Measurements from ENCODE around the gene SIRT2.
"Not testable (repeated sequence)": the region's sequence is repeated elsewhere in the genome, so short reads cannot be mapped to it uniquely, and the experiment has no call there.

The SIRT2 gene

DNA sequence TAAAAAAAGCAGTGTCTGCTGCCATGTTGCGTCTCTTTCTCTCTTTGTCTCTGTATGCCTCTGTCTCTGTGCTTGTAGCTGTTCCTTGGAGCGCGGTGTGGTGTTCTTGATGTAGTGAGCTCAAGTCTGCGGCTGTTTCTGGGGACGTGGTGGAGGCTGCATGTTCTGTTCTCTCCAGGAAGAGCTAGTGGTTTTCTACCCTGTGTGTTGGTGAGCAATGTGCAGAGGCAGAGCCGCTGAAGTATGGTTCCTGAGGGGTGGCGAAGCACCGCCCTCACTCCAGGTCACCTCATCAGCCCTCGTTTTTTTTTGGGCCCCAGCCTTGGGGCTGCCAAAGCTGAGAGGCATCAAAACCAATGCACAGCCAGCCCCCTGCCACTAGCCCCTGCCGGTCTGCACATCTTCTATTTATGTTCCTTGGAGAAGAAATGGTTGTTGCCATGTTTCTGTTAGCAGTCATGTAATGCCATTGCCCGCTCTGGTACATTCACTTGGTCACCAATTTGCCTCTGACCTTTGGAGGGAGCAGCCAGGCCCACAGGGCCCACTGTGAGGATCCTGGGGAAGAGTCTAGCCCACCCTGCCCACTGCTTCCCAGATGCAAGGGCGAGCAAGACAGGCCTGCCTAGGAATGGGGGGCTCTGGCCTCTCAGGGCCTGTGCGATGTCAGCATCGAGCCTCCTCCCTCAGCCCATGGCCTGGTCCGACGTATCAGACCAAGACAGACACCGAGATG is 56.8 kb downstream of the SIRT2 start:
- DNase-seq: no peak

DNA sequence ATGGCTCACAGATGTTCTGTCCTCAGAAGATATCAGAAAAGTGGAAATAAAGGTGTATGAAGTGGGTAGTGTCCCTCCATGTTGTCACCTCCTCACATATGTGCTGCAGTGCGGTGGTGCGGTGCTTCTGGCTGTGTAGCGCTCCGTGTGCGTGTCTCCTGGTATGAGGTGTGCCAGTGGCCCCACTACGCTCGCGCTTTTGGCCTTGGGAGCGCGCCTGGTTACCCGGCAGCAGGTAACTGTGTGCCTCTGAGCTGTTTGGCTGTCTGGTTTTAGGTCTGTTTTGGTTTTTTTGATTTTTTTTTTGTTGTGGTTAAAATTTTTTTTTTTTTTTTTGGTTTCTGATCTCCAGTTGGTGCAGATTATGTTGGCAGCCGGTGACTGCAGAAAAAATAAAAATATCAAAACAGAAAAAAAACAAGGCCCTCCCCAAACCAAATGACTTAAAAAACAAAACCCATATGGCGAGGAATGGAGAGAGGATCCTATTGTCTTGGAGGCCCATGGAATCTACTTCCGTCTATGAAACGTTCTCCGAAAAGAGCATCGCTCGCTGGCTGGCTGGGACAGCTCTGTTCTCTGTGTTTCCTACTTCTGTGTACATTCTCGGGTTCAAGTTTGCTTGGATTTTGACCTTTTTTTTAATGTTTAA is 57.5 kb downstream of the SIRT2 start:
- DNase-seq: no peak

DNA sequence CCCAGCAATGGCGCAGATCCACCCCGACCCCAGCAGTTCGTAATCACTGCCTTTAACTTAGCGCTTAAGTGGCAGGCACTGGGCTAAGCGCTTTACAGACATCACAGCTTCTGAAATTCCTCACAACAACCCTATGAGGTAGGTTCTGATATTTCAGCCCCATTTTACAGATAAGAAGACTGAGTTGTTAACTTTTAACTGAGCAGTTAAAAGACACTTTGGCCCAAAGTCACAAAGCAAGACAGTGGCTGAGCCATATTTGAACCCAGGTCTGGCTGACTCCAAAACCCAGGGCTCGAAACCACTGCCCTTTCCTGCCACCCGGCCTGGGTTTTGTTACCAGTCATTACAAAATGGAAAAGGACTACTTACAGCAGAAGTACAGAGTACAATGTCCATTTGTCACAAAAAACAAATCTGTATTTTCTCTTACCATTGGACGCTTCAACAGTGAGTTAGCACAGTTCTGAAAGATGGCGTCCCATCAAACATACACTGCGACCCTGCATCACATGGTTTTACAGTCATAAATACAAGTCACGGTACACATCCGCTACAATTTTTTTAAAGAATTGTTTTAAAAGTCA is 58.1 kb downstream of the SIRT2 start:
- no peak for DNase-seq

DNA sequence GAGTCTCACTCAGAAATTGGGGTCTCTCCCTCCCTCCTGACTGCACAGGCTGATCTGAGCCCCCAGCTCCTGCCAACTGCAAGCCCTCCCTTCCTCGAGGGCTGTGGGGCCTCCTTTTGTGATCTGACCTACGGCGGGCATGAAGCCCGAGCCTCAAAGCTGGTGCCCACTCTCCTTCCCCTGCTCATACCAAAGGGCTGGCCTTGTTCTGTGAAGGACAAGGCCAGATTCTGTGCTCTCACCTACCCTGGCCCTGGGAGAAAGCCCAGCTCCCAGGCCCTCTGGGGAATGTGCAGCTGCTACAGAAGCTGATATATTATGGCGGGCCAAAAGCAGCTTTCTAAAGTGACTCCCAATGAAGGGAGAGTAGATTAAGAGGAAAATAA is 58.8 kb downstream of the SIRT2 start:
- DNase-seq: no peak

DNA sequence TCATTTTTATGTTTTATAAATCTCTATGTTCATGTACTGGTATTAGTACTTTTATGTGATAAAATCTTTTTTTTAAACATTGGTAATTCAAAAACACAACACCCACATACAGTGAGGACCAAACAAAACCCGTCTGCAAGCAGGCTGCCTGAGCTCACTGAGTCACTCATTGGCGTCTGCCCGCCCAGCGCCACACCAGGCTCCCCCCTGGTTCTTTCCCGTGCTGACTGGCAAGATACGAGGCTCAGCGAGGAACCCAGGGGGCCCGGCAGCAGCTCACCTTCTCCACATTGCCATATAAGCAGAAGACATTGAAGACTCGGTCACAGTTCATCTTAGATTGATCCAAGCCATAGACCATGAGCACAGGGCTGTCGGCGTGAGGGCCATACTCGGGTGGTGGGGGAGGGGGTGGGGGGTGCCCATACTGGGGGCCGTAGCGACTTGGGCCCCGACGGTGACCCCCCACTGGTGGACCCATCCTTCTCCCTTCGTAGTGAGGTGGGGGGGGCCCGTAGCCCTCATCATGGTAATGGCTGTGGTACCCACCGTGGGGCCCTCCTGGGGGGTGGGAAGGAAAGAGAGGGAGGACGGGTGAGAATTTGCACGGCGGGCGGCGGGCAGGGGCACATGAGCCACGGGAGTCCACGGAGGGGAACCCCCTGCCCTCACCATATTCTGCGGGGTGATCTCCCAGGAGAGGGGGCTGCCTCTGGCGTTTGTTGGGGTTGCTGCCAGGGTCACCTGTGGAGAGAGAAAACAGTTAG is 59.4 kb downstream of the SIRT2 start:
- no peak for DNase-seq

DNA sequence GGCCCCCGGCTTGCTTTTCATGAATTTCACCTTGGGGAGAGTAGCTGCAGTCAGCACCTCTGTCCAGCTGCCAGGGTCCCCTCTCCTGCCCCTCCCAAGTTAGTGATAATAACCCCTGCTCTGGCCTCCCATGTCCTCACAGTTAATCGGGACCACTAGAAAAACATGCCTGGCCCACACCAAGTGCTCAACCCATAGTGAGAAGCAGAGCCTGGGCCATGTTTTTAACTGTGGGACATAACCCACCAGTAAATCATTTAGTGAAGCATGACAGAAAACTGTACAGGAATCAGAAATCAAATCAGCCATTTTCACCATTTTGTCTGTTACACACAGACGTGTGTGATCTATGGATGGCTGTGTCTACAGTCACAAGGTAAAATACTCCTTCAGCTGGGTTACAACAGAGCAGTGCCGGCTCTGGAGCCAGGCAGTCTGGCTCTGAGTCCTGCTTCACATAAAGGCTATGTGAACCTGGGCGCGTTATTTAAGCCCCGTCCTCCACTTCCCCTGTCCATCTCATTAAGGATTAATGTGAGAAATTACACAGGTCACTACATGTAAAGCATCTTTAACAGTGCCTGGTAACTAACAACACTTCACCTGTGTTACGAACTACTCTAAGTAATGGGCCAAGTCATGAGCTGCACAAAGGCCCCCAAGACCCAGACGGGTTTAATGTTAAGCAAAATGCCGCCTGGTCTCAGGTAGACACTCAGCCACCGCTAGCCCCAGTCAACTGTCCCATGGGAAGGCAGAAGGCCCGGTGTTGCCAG is 60.2 kb downstream of the SIRT2 start:
- no peak for DNase-seq

DNA sequence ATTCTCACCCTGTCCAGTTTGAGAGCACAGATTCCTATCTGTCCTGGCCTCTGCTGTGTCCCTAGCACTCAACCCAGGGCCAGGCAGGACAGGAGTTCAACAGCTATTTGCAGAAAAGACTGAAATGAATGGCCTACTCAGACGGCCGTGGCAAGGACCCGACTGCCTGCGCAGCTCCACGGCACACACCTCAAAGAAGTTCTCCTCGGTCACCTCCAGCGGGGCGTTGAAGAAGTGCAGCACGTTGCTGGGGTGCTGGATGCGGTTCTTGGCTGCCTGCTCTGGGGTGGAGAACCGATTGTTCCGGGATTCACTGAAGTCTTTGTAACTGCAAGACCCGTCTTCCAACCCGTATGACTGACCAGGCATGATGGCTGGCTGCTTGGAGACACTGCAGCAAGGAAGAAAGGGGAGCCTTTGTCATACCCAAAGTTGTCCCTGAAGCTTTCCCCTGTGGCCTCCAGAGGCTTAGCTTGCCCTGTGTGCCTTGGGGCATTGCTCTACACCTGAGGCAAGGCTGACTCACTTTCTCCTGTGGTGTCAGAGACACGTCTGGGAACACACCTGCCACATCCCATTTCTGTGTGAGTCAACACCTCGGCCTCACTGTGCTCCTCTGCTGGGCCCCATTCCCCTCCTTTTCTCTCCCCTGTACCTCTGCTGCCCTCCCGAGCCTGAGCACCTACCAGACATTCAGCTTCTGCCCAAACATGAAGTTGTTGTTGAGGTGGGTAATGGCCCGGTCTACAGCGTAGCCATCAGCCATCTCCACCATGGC is 61.0 kb downstream of the SIRT2 start:
- DNase-seq: no peak

DNA sequence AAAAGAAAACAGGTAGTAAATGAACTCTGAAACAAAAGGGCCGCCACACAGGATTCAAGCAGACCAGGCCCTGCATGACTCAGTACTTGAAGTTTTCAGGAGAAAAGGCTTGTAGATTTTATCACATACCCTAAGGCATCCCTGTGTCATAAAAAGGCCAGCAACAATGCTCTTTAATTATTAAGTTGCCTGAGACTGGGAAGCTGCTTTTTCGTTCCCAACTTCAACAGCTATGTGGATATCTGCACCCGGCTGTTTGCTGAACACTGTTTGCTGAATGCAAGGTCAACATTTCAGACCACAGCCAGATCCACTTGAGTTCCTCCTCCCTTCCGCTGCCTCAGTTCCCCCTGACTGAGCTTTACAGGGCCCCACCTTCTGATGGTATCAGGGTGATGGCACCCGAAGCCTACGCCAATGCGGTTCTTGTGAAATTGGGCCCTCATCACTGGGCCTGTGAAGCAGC is 61.7 kb downstream of the SIRT2 start:
- no peak for DNase-seq

DNA sequence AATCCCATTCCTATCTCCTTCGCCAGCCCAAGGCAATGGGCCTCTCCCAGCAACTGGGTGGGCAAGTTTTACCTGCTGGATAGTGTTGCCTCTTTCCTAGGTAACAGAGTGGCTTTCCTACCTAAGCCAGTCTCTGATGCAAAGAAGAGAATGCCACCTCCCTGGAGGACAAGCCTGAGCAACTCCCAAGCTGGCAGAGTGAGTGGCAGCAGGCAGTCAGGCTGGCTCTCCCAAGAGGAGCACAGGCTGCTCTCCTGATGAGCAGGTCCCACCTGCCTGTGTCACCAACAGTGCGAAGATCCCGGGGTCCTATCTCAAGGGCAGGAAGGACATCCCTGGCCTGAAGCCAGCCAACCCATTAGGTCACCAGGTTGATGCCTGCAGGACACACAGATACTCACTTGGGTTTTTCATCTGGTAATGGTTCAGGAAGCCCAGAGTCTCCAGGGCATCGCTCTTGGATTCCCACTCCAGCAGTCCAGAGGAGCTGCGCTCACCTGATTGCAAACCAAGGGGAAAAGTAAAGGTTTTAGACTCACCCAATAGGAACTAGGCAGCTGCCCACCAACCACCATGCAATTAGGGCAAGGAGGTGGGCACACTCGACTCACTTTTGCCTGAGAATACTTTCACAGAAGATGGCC is 62.3 kb downstream of the SIRT2 start:
- no peak for DNase-seq

DNA sequence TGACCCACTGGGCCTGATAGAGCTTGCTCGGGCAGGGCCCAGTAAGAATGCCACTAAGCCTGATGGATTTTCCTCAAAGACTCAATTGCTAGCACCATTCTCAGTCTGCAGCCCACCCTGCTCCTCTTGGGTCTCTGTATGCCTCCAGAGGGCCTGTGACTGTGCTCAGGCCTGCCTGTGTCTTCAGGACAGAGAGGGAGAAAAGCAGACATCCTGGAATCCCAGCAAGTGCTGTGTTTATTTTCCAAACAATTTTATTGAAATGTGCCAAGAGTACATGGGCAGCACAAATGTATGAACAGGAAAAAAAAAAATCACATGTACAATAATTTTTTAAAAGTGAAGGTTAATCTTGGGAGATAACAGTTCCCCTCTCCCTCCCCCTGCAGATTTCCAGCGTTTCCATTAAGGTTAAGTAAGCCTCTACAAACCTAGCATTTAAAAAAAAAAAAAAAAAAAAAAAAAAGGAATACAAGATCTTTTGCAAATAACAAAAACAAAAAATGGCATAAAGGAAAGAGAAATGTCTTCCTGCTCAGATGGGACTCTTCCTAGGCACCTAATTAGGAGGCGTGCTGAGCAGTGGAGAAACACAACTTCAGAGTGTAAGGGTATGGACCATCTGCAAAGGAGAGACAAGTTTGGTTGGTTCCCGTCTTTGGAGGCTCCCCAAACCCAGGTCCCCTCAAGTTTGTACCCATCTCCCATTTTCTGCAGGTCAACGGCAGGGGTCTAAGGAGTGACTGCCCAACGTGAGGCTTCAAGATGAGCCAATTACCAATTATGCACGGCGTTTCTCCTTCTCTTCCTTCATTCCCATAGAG is 63.0 kb downstream of the SIRT2 start:
- no peak for DNase-seq

DNA sequence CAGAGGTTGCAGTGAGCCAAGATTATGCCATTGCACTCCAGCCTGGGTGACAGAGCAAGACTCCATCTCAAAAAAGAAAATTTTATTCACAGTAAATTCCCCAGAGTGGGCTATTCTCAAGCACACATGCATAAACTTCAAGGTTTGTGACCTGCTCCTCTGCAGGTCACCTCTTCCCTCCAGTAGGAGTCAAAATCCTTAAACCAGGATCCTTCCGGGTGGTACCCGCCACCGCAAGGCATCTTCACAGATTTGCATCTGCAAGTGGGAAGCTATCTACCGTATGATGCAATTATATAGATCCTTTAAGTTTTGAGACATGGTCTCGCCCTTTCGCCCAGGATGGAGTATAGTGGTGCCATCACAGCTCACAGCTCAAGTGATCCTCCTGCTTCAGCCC is 64.8 kb downstream of the SIRT2 start:
- DNase-seq: no peak

DNA sequence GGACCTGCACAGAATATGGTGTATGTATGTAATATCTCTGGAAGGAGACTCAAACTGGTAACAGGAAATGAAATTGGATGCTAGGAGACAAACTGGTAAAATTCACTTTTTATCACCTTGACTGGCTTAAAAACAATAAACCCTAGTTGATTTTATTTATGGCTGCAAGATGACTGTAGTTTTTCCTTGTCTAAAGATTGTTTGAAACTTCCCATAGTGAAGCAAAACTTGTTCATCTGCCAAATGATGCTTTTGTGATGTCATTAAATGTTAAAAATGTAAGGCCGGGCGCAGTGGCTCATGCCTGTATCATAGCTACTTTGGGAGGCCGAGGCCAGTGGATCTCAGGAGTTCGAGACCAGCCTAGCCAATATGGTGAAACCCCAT is 65.3 kb downstream of the SIRT2 start:
- no peak for DNase-seq

DNA sequence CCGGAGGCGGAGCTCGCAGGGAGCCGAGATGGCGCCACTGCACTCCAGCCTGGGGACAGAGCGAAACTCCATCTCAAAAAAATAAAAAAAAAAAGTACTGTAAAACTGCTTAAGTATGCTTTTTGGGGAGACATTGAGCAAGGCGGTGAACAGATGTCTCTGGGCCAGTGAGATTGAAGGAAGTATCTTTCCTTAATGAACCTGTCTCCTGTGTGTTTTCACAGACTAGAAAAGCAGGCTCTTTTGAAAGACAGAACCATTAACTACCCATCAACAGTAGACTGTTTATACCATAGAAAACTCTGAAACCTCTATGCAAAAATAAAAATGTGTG is 66.4 kb downstream of the SIRT2 start:
- DNase-seq: no peak

DNA sequence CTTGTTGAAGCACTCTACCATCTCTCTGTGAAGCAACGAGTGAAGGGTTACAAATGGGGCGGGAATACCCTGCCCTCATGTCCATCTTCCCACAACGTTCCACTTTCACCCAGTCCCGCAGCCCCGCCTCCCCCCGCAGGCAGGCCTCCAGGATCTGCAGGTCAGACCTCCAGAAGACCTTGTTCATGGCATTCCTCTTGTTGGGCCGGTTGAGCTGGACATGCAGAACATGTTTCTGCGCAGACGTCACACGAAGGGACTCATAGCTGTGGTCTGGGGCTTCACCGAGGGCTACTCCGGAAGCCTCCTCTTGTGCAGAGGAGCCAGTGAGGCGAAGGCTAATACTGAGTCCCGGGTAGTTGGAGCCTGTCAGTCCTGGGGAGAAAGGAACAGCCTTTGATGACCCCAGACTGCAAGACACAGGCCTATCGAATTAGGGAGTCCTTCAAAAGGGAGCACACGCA is 68.2 kb downstream of the SIRT2 start:
- peak in 1 of 2 experiments; percentile 19 for DNase-seq

DNA sequence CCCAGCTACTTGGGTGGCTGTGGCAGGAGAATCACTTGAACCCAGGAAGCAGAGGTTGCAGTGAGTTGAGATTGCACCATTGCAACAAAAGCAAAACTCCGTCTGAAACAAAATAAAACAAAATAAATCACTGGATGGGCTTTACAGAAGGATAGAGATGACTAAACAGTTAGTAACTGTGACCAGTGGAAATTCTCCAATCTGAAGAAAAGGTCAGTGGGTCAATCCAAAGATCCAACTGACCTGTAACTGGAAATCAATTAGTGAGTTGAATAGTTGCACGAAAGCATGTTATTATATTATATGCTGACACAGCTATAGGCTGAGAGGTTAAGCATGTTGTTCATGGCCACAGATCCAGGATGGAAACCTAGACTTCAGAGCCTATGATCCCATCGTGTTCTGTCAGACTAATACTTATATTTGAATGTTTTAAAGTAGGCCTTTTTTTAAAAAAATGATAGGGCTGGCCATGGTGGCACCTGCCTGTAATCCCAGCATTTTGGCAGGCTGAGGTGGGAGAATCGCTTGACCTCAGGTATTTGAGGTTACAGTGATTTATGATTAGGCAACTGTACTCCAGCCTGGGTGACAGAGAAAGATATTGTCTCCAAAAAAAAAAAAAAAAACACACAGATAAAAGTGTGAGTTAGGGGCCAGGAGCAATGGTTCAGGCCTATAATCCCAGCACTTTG is 69.2 kb downstream of the SIRT2 start:
- no peak for DNase-seq

DNA sequence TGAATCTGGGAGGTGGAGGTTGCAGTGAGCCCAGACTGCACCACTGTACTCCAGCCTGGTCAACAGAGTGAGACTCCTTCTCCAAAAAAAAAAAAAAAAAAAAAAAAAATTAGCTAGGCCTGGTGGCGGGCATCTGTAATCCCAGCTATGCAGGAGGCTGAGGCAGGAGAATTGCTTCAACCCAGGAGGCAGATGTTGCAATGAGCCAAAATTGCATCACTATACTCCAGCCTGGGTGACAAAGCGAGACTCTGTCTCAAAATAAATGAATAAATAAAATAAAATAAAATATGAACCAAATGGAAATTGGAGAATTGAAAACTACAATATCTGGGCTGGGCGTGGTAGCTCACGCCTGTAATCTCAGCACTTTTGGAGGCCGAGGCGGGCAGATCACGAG is 70.2 kb downstream of the SIRT2 start:
- not testable (repeated sequence) for DNase-seq

All from NCI-H187 (cell line).